HG02678 (cell line): ENCODE data around the gene UHRF2.
A peak's percentile ranks its signal among the peaks of the same experiment; 100 is the strongest.
"Not testable (repeated sequence)": the region's sequence is repeated elsewhere in the genome, so short reads cannot be mapped to it uniquely, and the experiment has no call there.

Source experiments
- ATAC-seq: cut with Tn5 transposase; IDR thresholded peaks from one replicate; pipeline ENCODE4 v1.9.1; 2021; ENCODE audit warnings: mild to moderate bottlenecking, moderate library complexity; ENCODE audit not compliant: unreplicated experiment

UHRF2 gene

GRCh38 chr9:6426117-6426516, 13.1 kb downstream of the UHRF2 start:
- no peak for ATAC-seq

GRCh38 chr9:6428940-6429889, 16.2 kb downstream of the UHRF2 start:
- ATAC-seq: peak; percentile 94

GRCh38 chr9:6431038-6431437, 18.0 kb downstream of the UHRF2 start:
- ATAC-seq: no peak

- no peak for ATAC-seq
Measured at GRCh38 chr9:6433410-6433809, 20.4 kb downstream of the UHRF2 start.

- ATAC-seq: no peak
Measured at GRCh38 chr9:6439051-6439703, 26.2 kb downstream of the UHRF2 start.

GRCh38 chr9:6440405-6440804, 27.4 kb downstream of the UHRF2 start:
- ATAC-seq: no peak

- no peak for ATAC-seq
Measured at GRCh38 chr9:6441269-6441668, 28.3 kb downstream of the UHRF2 start.

GRCh38 chr9:6443661-6444060, 30.7 kb downstream of the UHRF2 start:
- ATAC-seq: no peak

GRCh38 chr9:6444128-6444527, 31.1 kb downstream of the UHRF2 start:
- ATAC-seq: no peak

- ATAC-seq: no peak
Measured at GRCh38 chr9:6449086-6449485, 36.1 kb downstream of the UHRF2 start.

GRCh38 chr9:6449645-6450044, 36.6 kb downstream of the UHRF2 start:
- no peak for ATAC-seq

GRCh38 chr9:6450641-6451375, 37.8 kb downstream of the UHRF2 start:
- ATAC-seq: no peak

- not testable (repeated sequence) for ATAC-seq
Measured at GRCh38 chr9:6455292-6455691, 42.3 kb downstream of the UHRF2 start.

- not testable (repeated sequence) for ATAC-seq
Measured at GRCh38 chr9:6458704-6459103, 45.7 kb downstream of the UHRF2 start.

- peak; percentile 82 for ATAC-seq
Measured at GRCh38 chr9:6459718-6460117, 46.7 kb downstream of the UHRF2 start.

GRCh38 chr9:6460189-6460768, 47.3 kb downstream of the UHRF2 start:
- peak; percentile 56 for ATAC-seq

GRCh38 chr9:6461619-6462018, 48.6 kb downstream of the UHRF2 start:
- no peak for ATAC-seq

GRCh38 chr9:6467006-6467625, 54.1 kb downstream of the UHRF2 start:
- no peak for ATAC-seq

GRCh38 chr9:6471231-6471850, 58.3 kb downstream of the UHRF2 start:
- no peak for ATAC-seq

- no peak for ATAC-seq
Measured at GRCh38 chr9:6473151-6473550, 60.2 kb downstream of the UHRF2 start.
